GM18867 (cell line): ENCODE measurements around the gene CHST8.
"Not testable (repeated sequence)": the region's sequence is repeated elsewhere in the genome, so short reads cannot be mapped to it uniquely, and the experiment has no call there.

Experiments
- ATAC-seq: cut with Tn5 transposase; IDR thresholded peaks from one replicate; pipeline ENCODE4 v1.9.1; 2021; ENCODE audit warnings: mild to moderate bottlenecking, moderate library complexity; ENCODE audit not compliant: unreplicated experiment

The CHST8 gene

GRCh38 chr19:33621811-33622504 is at the start of gene CHST8:
Gene CHST8, plus strand, starts transcription at chr19:33621953. Its CDS starts 67,309 bp downstream, at chr19:33689262.
- ATAC-seq, result no peak

GRCh38 chr19:33572929-33573328 is 48.8 kb upstream of the CHST8 start:
- ATAC-seq, result no peak

- no peak for ATAC-seq
Observed at GRCh38 chr19:33574824-33575223, 46.9 kb upstream of the CHST8 start.

GRCh38 chr19:33578697-33579096 is 43.1 kb upstream of the CHST8 start:
- ATAC-seq, result no peak

- ATAC-seq, result no peak
Observed at GRCh38 chr19:33580026-33580644, 41.6 kb upstream of the CHST8 start.

- ATAC-seq, result no peak
Observed at GRCh38 chr19:33580645-33581037, 41.1 kb upstream of the CHST8 start.

GRCh38 chr19:33582914-33583313 is 38.8 kb upstream of the CHST8 start:
- no peak for ATAC-seq

GRCh38 chr19:33587150-33587549 is 34.6 kb upstream of the CHST8 start:
- no peak for ATAC-seq

- ATAC-seq, result no peak
Observed at GRCh38 chr19:33590224-33590623, 31.5 kb upstream of the CHST8 start.

- no peak for ATAC-seq
Observed at GRCh38 chr19:33595783-33596182, 26.0 kb upstream of the CHST8 start.

- no peak for ATAC-seq
Observed at GRCh38 chr19:33601583-33601982, 20.2 kb upstream of the CHST8 start.

- ATAC-seq, result no peak
Observed at GRCh38 chr19:33602576-33603204, 19.1 kb upstream of the CHST8 start.

- ATAC-seq, result no peak
Observed at GRCh38 chr19:33603377-33603776, 18.4 kb upstream of the CHST8 start.

GRCh38 chr19:33604651-33605050 is 17.1 kb upstream of the CHST8 start:
- no peak for ATAC-seq

GRCh38 chr19:33605803-33606295 is 15.9 kb upstream of the CHST8 start:
- not testable (repeated sequence) for ATAC-seq

- ATAC-seq, result no peak
Observed at GRCh38 chr19:33606556-33606955, 15.2 kb upstream of the CHST8 start.

GRCh38 chr19:33609353-33609752 is 12.4 kb upstream of the CHST8 start:
- no peak for ATAC-seq

- ATAC-seq, result no peak
Observed at GRCh38 chr19:33610588-33610987, 11.2 kb upstream of the CHST8 start.

- no peak for ATAC-seq
Observed at GRCh38 chr19:33612928-33613619, 8.7 kb upstream of the CHST8 start.

GRCh38 chr19:33613620-33614000 is 8.1 kb upstream of the CHST8 start:
- ATAC-seq, result no peak

GRCh38 chr19:33616346-33616745 is 5.4 kb upstream of the CHST8 start:
- no peak for ATAC-seq
